BJ (cell line): ENCODE measurements around the gene PUDP. TPM values are rescaled to one million over a fixed set of nuclear protein-coding genes. Genes with fewer than 3 reads are reported as not detected.

Experiments
- CTCF ChIA-PET: fragments of 350-600 bp; formaldehyde crosslinking; extraction: SDS; loops from one replicate; lab custom pipeline; 2021; ENCODE audit warnings: antibody characterized with exemption, inconsistent platforms; lab: Yijun Ruan, JAX
- POLR2A ChIA-PET: fragments of 300-600 bp; sonication (Branson Sonifier 250); formaldehyde crosslinking; extraction: SDS; loops from one replicate; lab custom pipeline; 2021; ENCODE audit warnings: antibody characterized with exemption; lab: Charles Lee
- DNase-seq: peaks from one replicate; pipeline ENCODE4 v3.0.0-alpha.2; 2011; ENCODE audit warnings: low read depth
- H3K27me3 ChIP-seq: 2 replicates; pipeline ENCODE4 v1.6.0; 2011; ENCODE audit warnings: low read length; ENCODE audit not compliant: control insufficient read depth, insufficient read depth
- H3K36me3 ChIP-seq: 2 replicates; pipeline ENCODE4 v1.5.1; 2011; ENCODE audit warnings: low read length; ENCODE audit not compliant: control insufficient read depth, insufficient read depth
- H3K4me3 ChIP-seq: 2 replicates; pipeline ENCODE4 v1.5.1; 2011; ENCODE audit warnings: low read depth, mild to moderate bottlenecking, control low read depth, low read length
- polyA plus RNA-seq: library from polyadenylated mRNA; depleted of rRNA; stranded (reverse); fragments of >200 nt; gene quantifications from 2 replicates; pipeline ENCODE4 v1.2.3, GENCODE V29; 2011
- TF ChIP-seq, protein P1 (sequence below): IDR thresholded peaks from 2 replicates; pipeline ENCODE4 v1.5.1; 2011; ENCODE audit warnings: low read depth, mild to moderate bottlenecking, control low read depth, inconsistent platforms, low read length, moderate library complexity; ENCODE audit not compliant: insufficient read depth

The PUDP gene
- polyA plus RNA-seq, 1 experiment, result 17.2 TPM

GRCh38 chrX:7074148-7074907, 73.6 kb downstream of the PUDP start:
- no peak for DNase-seq
- Histone ChIP-seq H3K27me3 (no peaks in the 10 kb centered on the region), H3K36me3 (peaks cover 2% of the 10 kb centered on the region), H3K4me3 (no peak overlapping the region)
- ChIA-PET POLR2A (no interaction called here), CTCF (interaction anchor here (1.6 kb wide), 1 partner anchor 28 kb away, joined by 3 read pairs; no protein-coding TSS in a partner anchor)
- TF ChIP-seq, protein P1, sequence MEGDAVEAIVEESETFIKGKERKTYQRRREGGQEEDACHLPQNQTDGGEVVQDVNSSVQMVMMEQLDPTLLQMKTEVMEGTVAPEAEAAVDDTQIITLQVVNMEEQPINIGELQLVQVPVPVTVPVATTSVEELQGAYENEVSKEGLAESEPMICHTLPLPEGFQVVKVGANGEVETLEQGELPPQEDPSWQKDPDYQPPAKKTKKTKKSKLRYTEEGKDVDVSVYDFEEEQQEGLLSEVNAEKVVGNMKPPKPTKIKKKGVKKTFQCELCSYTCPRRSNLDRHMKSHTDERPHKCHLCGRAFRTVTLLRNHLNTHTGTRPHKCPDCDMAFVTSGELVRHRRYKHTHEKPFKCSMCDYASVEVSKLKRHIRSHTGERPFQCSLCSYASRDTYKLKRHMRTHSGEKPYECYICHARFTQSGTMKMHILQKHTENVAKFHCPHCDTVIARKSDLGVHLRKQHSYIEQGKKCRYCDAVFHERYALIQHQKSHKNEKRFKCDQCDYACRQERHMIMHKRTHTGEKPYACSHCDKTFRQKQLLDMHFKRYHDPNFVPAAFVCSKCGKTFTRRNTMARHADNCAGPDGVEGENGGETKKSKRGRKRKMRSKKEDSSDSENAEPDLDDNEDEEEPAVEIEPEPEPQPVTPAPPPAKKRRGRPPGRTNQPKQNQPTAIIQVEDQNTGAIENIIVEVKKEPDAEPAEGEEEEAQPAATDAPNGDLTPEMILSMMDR, result no peak

- Histone ChIP-seq H3K4me3 (no peak overlapping the region), H3K36me3 (peaks cover 2% of the 10 kb centered on the region), H3K27me3 (no peaks in the 10 kb centered on the region)
- DNase-seq, result no peak
- ChIA-PET POLR2A (no interaction called here), CTCF (no interaction called here)
- TF ChIP-seq, protein P1, result no peak
Measured at GRCh38 chrX:7073336-7073735, 74.6 kb downstream of the PUDP start.

DNA sequence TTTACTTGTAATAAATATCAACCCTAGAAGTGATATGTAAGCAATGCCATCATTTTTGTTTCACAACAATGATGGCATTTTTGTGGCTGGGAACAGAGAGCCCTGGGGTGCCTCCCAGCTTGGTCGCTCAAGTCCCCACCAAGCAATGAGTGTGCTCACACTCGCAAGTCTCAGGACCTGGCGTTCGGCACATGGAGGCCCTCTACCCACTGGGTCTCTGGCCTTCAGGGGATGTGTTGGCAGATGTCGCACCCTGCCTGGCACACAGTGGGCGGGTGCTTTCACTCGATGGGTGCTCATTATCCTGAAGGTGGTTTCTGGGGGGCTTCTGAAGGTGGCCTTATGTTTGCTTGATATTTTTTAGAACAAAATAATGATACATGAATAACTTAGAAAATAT, 75.1 kb downstream of the PUDP start:
- TF ChIP-seq, protein P1, result no peak
- POLR2A ChIA-PET, result no interaction called here
- Histone ChIP-seq H3K27me3 (no peaks in the 10 kb centered on the region), H3K4me3 (no peak overlapping the region), H3K36me3 (peaks cover 2% of the 10 kb centered on the region)
- no peak for DNase-seq
- CTCF ChIA-PET, result no interaction called here

GRCh38 chrX:7071390-7071789, 76.6 kb downstream of the PUDP start:
- Histone ChIP-seq H3K27me3 (no peaks in the 10 kb centered on the region), H3K36me3 (peaks cover 2% of the 10 kb centered on the region), H3K4me3 (no peak overlapping the region)
- CTCF ChIA-PET, result no interaction called here
- TF ChIP-seq, protein P1, result no peak
- POLR2A ChIA-PET, result no interaction called here
- no peak for DNase-seq

- no peaks in the 10 kb centered on the region for H3K36me3 ChIP-seq
- TF ChIP-seq, protein P1, result no peak
- CTCF ChIA-PET, result no interaction called here
- H3K27me3 ChIP-seq, result no peaks in the 10 kb centered on the region
- DNase-seq, result no peak
- no peak overlapping the region for H3K4me3 ChIP-seq
- POLR2A ChIA-PET, result no interaction called here
Measured at GRCh38 chrX:7069556-7069955, 78.4 kb downstream of the PUDP start.
